Neural progenitor cell (in vitro differentiated cells): ENCODE data around the gene GNB1. TPM values are rescaled to one million over a fixed set of nuclear protein-coding genes. Genes with fewer than 3 reads are reported as not detected.

ENCODE experiments used
- DNase-seq: peaks from one replicate; pipeline ENCODE4 v3.0.0-alpha.2; 2016; ENCODE audit warnings: low spot score
- H2AFZ ChIP-seq: fragments of 200-600 bp; sonication (generic); replicated peaks from 2 replicates; pipeline ENCODE4 v1.6.1; 2016; ENCODE audit warnings: antibody characterized with exemption
- H3F3A ChIP-seq: fragments of 200-600 bp; sonication (generic); 2 replicates; pipeline ENCODE4 v1.6.1; 2016; ENCODE audit warnings: antibody characterized with exemption, low read depth
- H3K27ac ChIP-seq: fragments of 200-600 bp; sonication (generic); 2 replicates; pipeline ENCODE4 v1.5.1; 2016; ENCODE audit warnings: mild to moderate bottlenecking
- H3K27me3 ChIP-seq: fragments of 200-600 bp; sonication (generic); 2 replicates; pipeline ENCODE4 v1.6.1; 2016; ENCODE audit warnings: mild to moderate bottlenecking, moderate library complexity
- H3K36me3 ChIP-seq: fragments of 200-600 bp; sonication (generic); 2 replicates; pipeline ENCODE4 v1.5.1; 2016
- H3K4me1 ChIP-seq: fragments of 200-600 bp; sonication (generic); 2 replicates; pipeline ENCODE4 v1.6.1; 2016; ENCODE audit warnings: mixed run types
- H3K4me2 ChIP-seq: fragments of 200-600 bp; sonication (generic); 2 replicates; pipeline ENCODE4 v1.6.1; 2016
- H3K4me3 ChIP-seq: fragments of 200-600 bp; sonication (generic); 2 replicates; pipeline ENCODE4 v1.5.1; 2016
- H3K79me2 ChIP-seq: fragments of 200-600 bp; sonication (generic); 2 replicates; pipeline ENCODE4 v1.6.1; 2016; ENCODE audit warnings: low read depth
- H3K9ac ChIP-seq: fragments of 200-600 bp; sonication (generic); 2 replicates; pipeline ENCODE4 v1.6.1; 2016
- H3K9me3 ChIP-seq: fragments of 200-600 bp; sonication (generic); 2 replicates; pipeline ENCODE4 v1.5.1; 2016; ENCODE audit warnings: low read depth
- H4K20me1 ChIP-seq: fragments of 200-600 bp; sonication (generic); 2 replicates; pipeline ENCODE4 v1.6.1; 2016; ENCODE audit warnings: low read depth
- H3K27ac Mint-ChIP-seq: 3 replicates; pipeline ENCODE4 v1.8.0; 2021; ENCODE audit warnings: mixed read lengths
- H3K27me3 Mint-ChIP-seq: 2 replicates; pipeline ENCODE4 v1.8.0; 2022; ENCODE audit warnings: low read depth, mild to moderate bottlenecking, inconsistent platforms, moderate library complexity, mixed read lengths; ENCODE audit not compliant: insufficient read depth
- H3K36me3 Mint-ChIP-seq: 3 replicates; pipeline ENCODE4 v1.8.0; 2021; ENCODE audit warnings: mixed read lengths
- H3K4me1 Mint-ChIP-seq: 3 replicates; pipeline ENCODE4 v1.8.0; 2021; ENCODE audit warnings: mixed read lengths
- H3K4me3 Mint-ChIP-seq: 3 replicates; pipeline ENCODE4 v1.8.0; 2021; ENCODE audit warnings: mild to moderate bottlenecking, moderate library complexity, mixed read lengths
- H3K9me3 Mint-ChIP-seq: 3 replicates; pipeline ENCODE4 v1.8.0; 2020; ENCODE audit warnings: mixed read lengths
- CTCF ChIP-seq: fragments of 200-600 bp; sonication (generic); IDR thresholded peaks from 2 replicates; pipeline ENCODE4 v1.5.1; 2017; ENCODE audit warnings: antibody characterized with exemption, mild to moderate bottlenecking
- EZH2 ChIP-seq: fragments of 200-600 bp; sonication (generic); IDR thresholded peaks from 2 replicates; pipeline ENCODE4 v1.6.1; 2017; ENCODE audit warnings: antibody characterized with exemption, mild to moderate bottlenecking, moderate library complexity
- EZH2phosphoT487 ChIP-seq: fragments of 200-600 bp; sonication (generic); IDR thresholded peaks from 2 replicates; pipeline ENCODE4 v1.6.1; 2017; ENCODE audit warnings: antibody characterized with exemption
- total RNA-seq: library from RNA; depleted of rRNA; stranded (reverse); fragments of >200 nt; gene quantifications from 2 replicates; pipeline ENCODE4 v1.2.3, GENCODE V29; 2015; ENCODE audit warnings: low replicate concordance

GNB1 gene
- total RNA-seq, 1 donor from 2014 or later: 175 TPM

GRCh38 chr1:1915911-1916840, 25.3 kb upstream of the GNB1 start:
- peaks cover 12% of the 10 kb centered on the region for H3K27me3 Mint-ChIP-seq
- DNase-seq: no peak

GRCh38 chr1:1914971-1915692, 24.2 kb upstream of the GNB1 start, which contains the start of gene CALML6:
Gene CALML6, plus strand, starts transcription at chr1:1915260. Its CDS starts 21 bp downstream, at chr1:1915281.
- DNase-seq: no peak
- peak within 1 kb of the TSS; percentile 37 for H3K27ac Mint-ChIP-seq
- H3K27ac ChIP-seq: no peak within 1 kb of the TSS

More at GRCh38 chr1:1915911-1916840, 25.3 kb upstream of the GNB1 start:
- peaks cover 8% of the 10 kb centered on the region for H3F3A ChIP-seq
- H3K9me3 ChIP-seq: no peaks in the 10 kb centered on the region
- Mint-ChIP-seq H3K36me3 (no peaks in the 10 kb centered on the region), H3K9me3 (no peaks in the 10 kb centered on the region), H3K4me1 (peaks cover 13% of the 10 kb centered on the region), H3K27ac (peak overlapping the region; percentile 68), H3K4me3 (no peak overlapping the region)
- no peaks in the 10 kb centered on the region for H3K79me2 ChIP-seq
- no peak overlapping the region for H3K9ac ChIP-seq
- H3K4me1 ChIP-seq: peaks cover 7% of the 10 kb centered on the region
- no peak overlapping the region for H2AFZ ChIP-seq
- H3K27ac ChIP-seq: no peak overlapping the region
- H3K36me3 ChIP-seq: no peaks in the 10 kb centered on the region
- H4K20me1 ChIP-seq: no peaks in the 10 kb centered on the region
- H3K4me3 ChIP-seq: no peak overlapping the region
- no peak overlapping the region for H3K4me2 ChIP-seq
- no peak for TF ChIP-seq EZH2phosphoT487
- no peak for TF ChIP-seq EZH2
- TF ChIP-seq CTCF: no peak
- H3K27me3 ChIP-seq: peaks cover 20% of the 10 kb centered on the region

More at GRCh38 chr1:1914971-1915692, 24.2 kb upstream of the GNB1 start, which contains the start of gene CALML6:
- no peak within 1 kb of the TSS for H3K9ac ChIP-seq
- H3K4me1 ChIP-seq: peaks cover 10% of the 10 kb centered on the region
- peak within 1 kb of the TSS; percentile 41 for H3K4me3 Mint-ChIP-seq
- H3K9me3 Mint-ChIP-seq: no peaks in the 10 kb centered on the region
- no peaks in the 10 kb centered on the region for H3K36me3 ChIP-seq
- no peak within 1 kb of the TSS for H3K4me2 ChIP-seq
- H3K27me3 Mint-ChIP-seq: peaks cover 13% of the 10 kb centered on the region
- TF ChIP-seq EZH2phosphoT487: no peak
- no peak for TF ChIP-seq CTCF
- no peak for TF ChIP-seq EZH2
- H3K9me3 ChIP-seq: no peaks in the 10 kb centered on the region
- H4K20me1 ChIP-seq: no peaks in the 10 kb centered on the region
- no peak within 1 kb of the TSS for H3K4me3 ChIP-seq
- peaks cover 11% of the 10 kb centered on the region for H3F3A ChIP-seq
- H3K36me3 Mint-ChIP-seq: no peaks in the 10 kb centered on the region
- peaks cover 15% of the 10 kb centered on the region for H3K27me3 ChIP-seq
- H3K4me1 Mint-ChIP-seq: peaks cover 17% of the 10 kb centered on the region
- H2AFZ ChIP-seq: no peak within 1 kb of the TSS
- H3K79me2 ChIP-seq: no peaks in the 10 kb centered on the region
